Mesenchymal stem cell (in vitro differentiated cells and primary cell): ENCODE data around the gene MSL1.
A peak's percentile ranks its signal among the peaks of the same experiment; 100 is the strongest.

Source experiments
- DNase-seq: peaks from one replicate; pipeline ENCODE4 v3.0.0-alpha.2; 2013
- H2AFZ ChIP-seq: one replicate; pipeline ENCODE4 v1.6.1; 2013; ENCODE audit warnings: low read depth, mild to moderate bottlenecking, control low read depth, inconsistent platforms, low read length, moderate library complexity
- H2AK5ac ChIP-seq: 2 replicates; pipeline ENCODE4 v1.6.1; 2013; ENCODE audit warnings: low read length, moderate library complexity, mild to moderate bottlenecking, inconsistent platforms; ENCODE audit not compliant: severe bottlenecking
- H2BK120ac ChIP-seq: one replicate; pipeline ENCODE4 v1.6.1; 2013; ENCODE audit warnings: low read depth, mild to moderate bottlenecking, inconsistent platforms, low read length, moderate library complexity
- H2BK12ac ChIP-seq, 2 experiments: one replicate each; pipeline ENCODE4 v1.6.1; 2013; ENCODE audit warnings: inconsistent platforms in 2 of 2, low read length in 2 of 2, mild to moderate bottlenecking in 2 of 2, moderate library complexity in 2 of 2, control low read depth in 1 of 2
- H2BK15ac ChIP-seq: one replicate; pipeline ENCODE4 v1.6.1; 2013; ENCODE audit warnings: mild to moderate bottlenecking, low read depth, inconsistent platforms; ENCODE audit not compliant: poor library complexity, severe bottlenecking
- H2BK5ac ChIP-seq: 2 replicates; pipeline ENCODE4 v1.6.1; 2013; ENCODE audit warnings: low read depth, mild to moderate bottlenecking, low read length, control low read depth, inconsistent platforms; ENCODE audit not compliant: poor library complexity, severe bottlenecking
- H3K14ac ChIP-seq, 2 experiments: one replicate each; pipeline ENCODE4 v1.6.1; 2013; ENCODE audit warnings: inconsistent platforms in 2 of 2, low read length in 2 of 2, control low read depth in 1 of 2, mild to moderate bottlenecking in 1 of 2, moderate library complexity in 1 of 2
- H3K18ac ChIP-seq, 2 experiments: one replicate each; pipeline ENCODE4 v1.6.1; 2013; ENCODE audit warnings: inconsistent platforms in 2 of 2, low read length in 2 of 2, control low read depth in 1 of 2, low read depth in 1 of 2, mild to moderate bottlenecking in 1 of 2
- H3K23ac ChIP-seq, 2 experiments: one replicate each; pipeline ENCODE4 v1.6.1; 2013; ENCODE audit warnings: inconsistent platforms in 2 of 2, low read length in 2 of 2, mild to moderate bottlenecking in 2 of 2, moderate library complexity in 2 of 2, control low read depth in 1 of 2
- H3K27ac ChIP-seq: 2 replicates; pipeline ENCODE4 v1.5.1; 2013; ENCODE audit warnings: mild to moderate bottlenecking, moderate library complexity, low read length, control low read depth, inconsistent platforms; ENCODE audit not compliant: poor library complexity, severe bottlenecking
- H3K27me3 ChIP-seq, 2 experiments: 2 replicates each; pipeline versions ENCODE4 v1.6.1 to v1.7.0; 2013; ENCODE audit warnings: low read length in 2 of 2, mild to moderate bottlenecking in 2 of 2, moderate library complexity in 2 of 2, control low read depth in 1 of 2, inconsistent platforms in 1 of 2; ENCODE audit not compliant: control insufficient read depth in 1 of 2, insufficient read depth in 1 of 2
- H3K36me3 ChIP-seq, 2 experiments: 2 replicates each; pipeline versions ENCODE4 v1.6.1 to v1.7.0; 2013; ENCODE audit warnings: low read length in 2 of 2, control low read depth in 1 of 2, inconsistent platforms in 1 of 2, low read depth in 1 of 2, mild to moderate bottlenecking in 1 of 2; ENCODE audit not compliant: insufficient read depth in 2 of 2, control insufficient read depth in 1 of 2
- H3K4ac ChIP-seq, 2 experiments: one replicate each; pipeline ENCODE4 v1.6.1; 2013; ENCODE audit warnings: inconsistent platforms in 2 of 2, low read length in 2 of 2, mild to moderate bottlenecking in 2 of 2, moderate library complexity in 2 of 2, control low read depth in 1 of 2, low read depth in 1 of 2
- H3K4me1 ChIP-seq: 2 replicates; pipeline ENCODE4 v1.6.1; 2013; ENCODE audit warnings: low read depth, low read length, control low read depth; ENCODE audit not compliant: control insufficient read depth, insufficient read depth
- H3K4me2 ChIP-seq: 2 replicates; pipeline ENCODE4 v1.6.1; 2013; ENCODE audit warnings: low read length, mild to moderate bottlenecking, inconsistent platforms; ENCODE audit not compliant: poor library complexity, severe bottlenecking
- H3K4me3 ChIP-seq, 2 experiments: 2 replicates each; pipeline versions ENCODE4 v1.5.1 to v1.7.0; 2013; ENCODE audit warnings: low read length in 2 of 2, mild to moderate bottlenecking in 2 of 2, control low read depth in 1 of 2, low read depth in 1 of 2; ENCODE audit not compliant: insufficient read depth in 1 of 2
- H3K79me1 ChIP-seq: replicated peaks from 2 replicates; pipeline ENCODE4 v1.6.1; 2013; ENCODE audit warnings: mild to moderate bottlenecking, control low read depth, low read length, inconsistent platforms; ENCODE audit not compliant: poor library complexity, severe bottlenecking
- H3K9ac ChIP-seq: 2 replicates; pipeline ENCODE4 v1.7.0; 2013; ENCODE audit warnings: mild to moderate bottlenecking, low read length, moderate library complexity
- H3K9me3 ChIP-seq: 2 replicates; pipeline ENCODE4 v1.7.0; 2013; ENCODE audit warnings: mild to moderate bottlenecking, low read length; ENCODE audit not compliant: control insufficient read depth
- H4K8ac ChIP-seq: one replicate; pipeline ENCODE4 v1.6.1; 2013; ENCODE audit warnings: inconsistent platforms, mild to moderate bottlenecking, low read length, moderate library complexity
- H4K91ac ChIP-seq: one replicate; pipeline ENCODE4 v1.6.1; 2013; ENCODE audit warnings: mild to moderate bottlenecking, low read length, inconsistent platforms
- WGBS: methylation state at CpG from one replicate; pipeline ENCODE4 v1.1.7; 2013; ENCODE audit warnings: mixed read lengths; 5-methylcytosine and 5-hydroxymethylcytosine counted together

The MSL1 gene

DNA sequence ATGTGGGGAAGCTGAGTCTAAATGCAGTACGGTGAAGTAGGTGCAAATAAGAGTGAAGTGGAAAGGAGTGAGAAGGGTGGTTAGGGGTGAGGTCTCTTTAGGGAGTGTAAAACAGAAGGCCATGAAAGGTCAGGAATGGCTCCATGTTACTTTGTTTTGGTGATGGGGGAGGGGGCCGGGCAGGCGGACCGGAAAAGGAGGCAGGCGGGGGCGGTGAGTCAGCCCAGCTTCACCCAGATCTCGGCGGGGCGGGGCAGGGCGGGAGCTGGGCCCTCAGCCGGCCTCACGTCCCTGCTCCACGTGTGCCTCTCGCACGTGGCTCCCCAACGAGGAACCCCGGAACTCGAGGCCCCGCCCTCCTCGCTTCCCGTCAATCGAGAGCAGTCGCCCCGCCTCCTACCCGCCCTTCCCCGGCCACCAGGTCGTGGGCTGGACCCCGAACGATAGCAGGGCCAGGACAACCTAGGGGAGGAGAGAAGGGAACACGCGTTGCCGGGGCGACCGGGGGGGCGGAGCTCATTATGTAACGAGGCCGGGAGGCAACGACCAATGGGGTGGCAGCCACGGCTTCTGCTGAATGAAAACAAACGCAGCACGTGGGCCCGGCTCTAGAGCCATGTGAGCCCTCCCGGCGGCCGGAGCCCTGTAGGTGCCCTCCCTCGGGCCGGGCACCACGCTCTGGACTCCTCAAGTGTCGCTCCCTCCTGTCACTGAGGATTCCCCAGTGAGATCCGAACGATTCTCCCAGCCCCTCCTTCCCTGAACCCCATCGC lies 22.7 kb upstream of the MSL1 start:
- H3K36me3 ChIP-seq: peaks cover 35 to 41% of the 10 kb centered on the region in 2 experiments
- H3K9me3 ChIP-seq: no peaks in the 10 kb centered on the region
- H2AK5ac ChIP-seq: peak overlapping the region; percentile 80
- H3K4me1 ChIP-seq: peaks cover 23% of the 10 kb centered on the region
- peak overlapping the region; percentile 76 to 91 for H3K18ac ChIP-seq
- H3K27me3 ChIP-seq: no peaks in the 10 kb centered on the region
- H3K4ac ChIP-seq: peak overlapping the region; percentile 75 to 89
- no peak overlapping the region for H3K23ac ChIP-seq
- H2BK12ac ChIP-seq: peak overlapping the region; percentile 86 to 96
- WGBS: 1% methylated on average over 39 of the region's 52 CpGs
- H3K27ac ChIP-seq: peak overlapping the region; percentile 81
- peak overlapping the region; percentile 90 for H2BK120ac ChIP-seq
- no peak overlapping the region for H2AFZ ChIP-seq
- H3K79me1 ChIP-seq: peaks cover 16% of the 10 kb centered on the region
- peak; percentile 99 for DNase-seq
- peak overlapping the region; percentile 80 for H2BK5ac ChIP-seq
- H3K4me3 ChIP-seq: peak overlapping the region; percentile 56 to 93
- H2BK15ac ChIP-seq: peak overlapping the region; percentile 39
- H3K4me2 ChIP-seq: peak overlapping the region; percentile 94
- peak overlapping the region; percentile 70 for H4K8ac ChIP-seq
- H4K91ac ChIP-seq: peak overlapping the region; percentile 98
- peak overlapping the region; percentile 96 for H3K9ac ChIP-seq
- no peak overlapping the region for H3K14ac ChIP-seq

DNA sequence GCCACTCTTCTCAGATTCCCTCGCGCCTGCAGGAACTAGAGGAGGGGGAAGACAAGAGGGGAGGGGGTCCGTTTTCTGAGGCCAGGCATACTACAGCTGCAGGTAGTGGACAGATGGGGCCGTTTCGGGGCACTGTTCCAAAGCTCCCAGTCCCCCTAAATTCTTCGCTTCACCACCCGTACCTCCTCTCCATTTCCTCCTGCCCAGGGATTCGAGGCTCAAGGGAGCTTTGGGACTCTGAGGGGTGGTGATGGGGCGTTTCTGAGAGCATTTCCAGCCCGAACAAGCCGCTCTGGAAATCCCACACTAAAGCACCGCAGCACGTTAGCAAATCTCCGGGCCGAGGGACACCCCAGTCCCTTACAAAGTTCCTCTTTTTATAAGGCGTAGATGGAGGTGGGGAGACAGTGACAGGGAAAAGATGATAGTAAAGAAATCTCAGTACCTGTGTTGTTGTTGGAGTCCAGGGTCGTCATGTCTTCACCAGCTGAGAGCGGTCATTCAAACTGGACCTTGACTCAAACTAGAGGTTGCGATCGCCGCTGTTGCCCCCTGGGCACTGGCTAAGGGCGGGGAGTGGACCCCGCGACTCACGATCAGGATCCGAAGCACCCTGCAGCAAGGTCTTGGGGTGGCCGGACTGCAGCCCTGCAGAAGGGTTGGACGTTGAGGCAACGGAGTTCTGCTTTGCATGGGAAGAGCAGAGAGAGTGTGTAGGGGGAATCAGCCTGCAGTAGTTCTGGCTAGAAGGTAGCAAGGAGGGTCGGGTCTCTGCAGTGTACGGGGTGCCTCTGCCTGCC lies 22.0 kb upstream of the MSL1 start:
- no peak for DNase-seq
- no peaks in the 10 kb centered on the region for H3K27me3 ChIP-seq
- H3K4ac ChIP-seq: peak overlapping the region; percentile 9 to 77
- peak overlapping the region; percentile 61 to 93 for H3K4me3 ChIP-seq
- H3K27ac ChIP-seq: peak overlapping the region; percentile 77
- no peak overlapping the region for H4K8ac ChIP-seq
- peak overlapping the region; percentile 80 for H2AK5ac ChIP-seq
- H3K36me3 ChIP-seq: peaks cover 27 to 33% of the 10 kb centered on the region in 2 experiments
- H3K18ac ChIP-seq: peak overlapping the region; percentile 6 to 92
- 13% methylated on average over 20 of the region's 31 CpGs for WGBS
- peak overlapping the region; percentile 96 for H3K9ac ChIP-seq
- peaks cover 16% of the 10 kb centered on the region for H3K79me1 ChIP-seq
- peaks cover 23% of the 10 kb centered on the region for H3K4me1 ChIP-seq
- H4K91ac ChIP-seq: no peak overlapping the region
- H2BK120ac ChIP-seq: peak overlapping the region; percentile 34
- H3K14ac ChIP-seq: peak overlapping the region in 1 of 2 experiments; percentile 96
- no peaks in the 10 kb centered on the region for H3K9me3 ChIP-seq
- peak overlapping the region; percentile 46 for H2AFZ ChIP-seq
- H2BK15ac ChIP-seq: peak overlapping the region; percentile 39
- H3K23ac ChIP-seq: peak overlapping the region in 1 of 2 experiments; percentile 83
- H2BK12ac ChIP-seq: peak overlapping the region; percentile 40 to 96
- H3K4me2 ChIP-seq: peak overlapping the region; percentile 94
- peak overlapping the region; percentile 31 for H2BK5ac ChIP-seq

DNA sequence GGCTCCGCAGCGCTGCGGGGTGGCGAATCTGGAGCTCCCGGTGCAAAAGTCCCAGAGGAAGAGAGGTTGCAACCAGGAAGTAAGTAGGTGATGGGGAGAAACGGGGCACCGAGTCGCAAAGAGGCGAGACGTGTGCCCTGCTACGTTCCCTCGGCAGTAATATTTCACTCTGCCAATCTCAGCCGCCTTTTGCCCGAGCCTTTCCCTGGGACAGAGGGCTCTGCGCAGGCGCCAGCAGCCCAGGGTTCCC lies 21.4 kb upstream of the MSL1 start, which contains the start of gene NR1D1:
Gene NR1D1, minus strand, starts transcription at position 171 of the 250 bp plus-strand sequence. CDS start 495 bp downstream, outside the sequence.
- peak within 1 kb of the TSS; percentile 45 for H2BK120ac ChIP-seq
- peaks cover 16% of the 10 kb centered on the region for H3K79me1 ChIP-seq
- H3K4ac ChIP-seq: peak within 1 kb of the TSS; percentile 80 to 89
- H3K14ac ChIP-seq: peak within 1 kb of the TSS in 1 of 2 experiments; percentile 96
- H3K4me3 ChIP-seq: peak within 1 kb of the TSS; percentile 61 to 93
- H3K23ac ChIP-seq: peak within 1 kb of the TSS in 1 of 2 experiments; percentile 83
- H3K4me2 ChIP-seq: peak within 1 kb of the TSS; percentile 94
- peak within 1 kb of the TSS; percentile 43 for H4K8ac ChIP-seq
- no peaks in the 10 kb centered on the region for H3K9me3 ChIP-seq
- no peaks in the 10 kb centered on the region for H3K27me3 ChIP-seq
- H3K27ac ChIP-seq: peak within 1 kb of the TSS; percentile 77
- 0% methylated on average over 13 of the region's 16 CpGs for WGBS
- peak within 1 kb of the TSS; percentile 74 for H4K91ac ChIP-seq
- peak within 1 kb of the TSS; percentile 46 for H2AFZ ChIP-seq
- peaks cover 23% of the 10 kb centered on the region for H3K4me1 ChIP-seq
- H2AK5ac ChIP-seq: peak within 1 kb of the TSS; percentile 80
- H2BK5ac ChIP-seq: peak within 1 kb of the TSS; percentile 77
- peak within 1 kb of the TSS; percentile 60 to 92 for H3K18ac ChIP-seq
- DNase-seq: no peak
- peak within 1 kb of the TSS; percentile 76 to 96 for H2BK12ac ChIP-seq
- H2BK15ac ChIP-seq: peak within 1 kb of the TSS; percentile 39
- peak within 1 kb of the TSS; percentile 96 for H3K9ac ChIP-seq
- H3K36me3 ChIP-seq: peaks cover 22 to 27% of the 10 kb centered on the region in 2 experiments
